Globus pallidus (tissue), 1 donor: Measurements from ENCODE around the gene UPP1.
"Not testable (repeated sequence)": the region's sequence is repeated elsewhere in the genome, so short reads cannot be mapped to it uniquely, and the experiment has no call there.

Experiments used
- DNase-seq: peaks from one replicate; pipeline ENCODE4 v3.0.0-alpha.2; 2015; ENCODE audit warnings: low spot score

UPP1 gene

GRCh38 chr7:48089046-48090003, at the start of gene UPP1:
UPP1 (plus strand) TSS chr7:48089265; CDS start chr7:48094784, 5,519 bp downstream.
- DNase-seq = peak; percentile 75

GRCh38 chr7:48040944-48041652, 48.0 kb upstream of the UPP1 start:
- no peak for DNase-seq

- DNase-seq = no peak
Observed at GRCh38 chr7:48041653-48041970, 47.5 kb upstream of the UPP1 start.

- DNase-seq = no peak
Observed at GRCh38 chr7:48042216-48042615, 46.8 kb upstream of the UPP1 start.

DNA sequence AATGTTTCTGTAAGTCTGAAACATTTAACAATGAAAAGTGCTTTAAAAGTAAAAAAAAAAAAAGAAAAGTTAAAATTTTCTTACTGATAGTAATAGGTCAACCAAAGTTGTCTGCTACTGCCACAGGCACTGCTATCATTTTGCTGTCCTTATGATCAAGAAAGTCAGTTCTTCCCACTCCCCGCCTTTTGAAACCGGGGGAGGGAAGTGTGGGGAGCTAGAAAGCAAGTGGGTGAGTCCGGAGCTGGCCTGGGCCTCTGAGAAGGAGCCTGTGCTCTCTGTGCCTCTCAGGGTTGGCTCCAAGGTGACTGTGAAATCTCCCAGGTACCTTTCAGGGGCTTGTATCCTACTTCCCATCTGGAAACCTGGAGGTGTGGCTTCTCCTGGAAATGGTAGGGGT, 46.4 kb upstream of the UPP1 start:
- no peak for DNase-seq

DNA sequence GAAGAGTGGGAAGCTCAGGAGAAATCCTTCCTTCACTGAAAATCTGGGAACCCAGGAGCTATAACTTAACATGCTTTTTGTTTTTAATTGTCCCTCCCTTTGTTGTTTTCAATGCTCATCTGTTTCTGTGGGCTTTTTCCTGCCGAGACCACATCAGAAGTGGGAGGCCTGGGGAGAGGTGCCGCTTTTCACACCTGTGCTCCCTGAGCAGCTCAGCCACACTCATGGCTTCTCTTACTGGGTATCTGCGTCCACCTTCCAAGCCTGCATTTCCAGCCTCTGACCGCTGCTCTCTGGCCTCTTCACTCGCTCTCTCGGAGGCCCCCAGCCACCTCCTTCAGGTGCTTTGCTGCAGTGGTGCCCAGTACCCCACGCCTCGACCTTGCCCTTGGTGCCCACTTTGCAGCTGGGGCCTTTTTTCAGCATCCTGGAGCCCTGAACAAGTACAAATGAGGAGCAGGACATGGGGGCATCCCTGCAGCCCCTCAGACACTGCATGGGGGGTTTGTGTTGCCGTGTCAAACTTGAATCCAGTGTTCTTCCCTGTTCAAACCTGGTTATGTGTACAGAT, 43.8 kb upstream of the UPP1 start:
- no peak for DNase-seq

- DNase-seq = no peak
Observed at GRCh38 chr7:48046458-48046857, 42.6 kb upstream of the UPP1 start.

DNA sequence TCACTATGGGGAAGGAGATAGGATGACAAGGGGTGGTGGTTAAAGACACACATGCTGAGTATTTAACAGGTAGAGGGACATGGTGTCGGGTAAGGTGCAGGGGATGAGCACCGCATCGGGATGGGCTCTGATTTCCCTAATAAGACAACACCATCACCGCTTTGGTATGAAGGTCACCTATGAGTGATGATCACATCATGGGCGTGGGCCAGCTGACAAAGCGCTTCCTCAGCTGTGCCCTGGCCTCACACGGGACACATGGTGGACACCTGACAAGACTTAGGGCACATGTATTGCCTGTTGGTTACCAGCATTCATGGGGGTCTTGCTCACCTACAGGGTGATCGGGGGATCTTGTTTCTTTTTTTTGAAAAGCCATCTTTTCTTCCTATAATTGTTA, 41.0 kb upstream of the UPP1 start:
- DNase-seq = no peak

- no peak for DNase-seq
Observed at GRCh38 chr7:48049850-48050249, 39.2 kb upstream of the UPP1 start.

DNA sequence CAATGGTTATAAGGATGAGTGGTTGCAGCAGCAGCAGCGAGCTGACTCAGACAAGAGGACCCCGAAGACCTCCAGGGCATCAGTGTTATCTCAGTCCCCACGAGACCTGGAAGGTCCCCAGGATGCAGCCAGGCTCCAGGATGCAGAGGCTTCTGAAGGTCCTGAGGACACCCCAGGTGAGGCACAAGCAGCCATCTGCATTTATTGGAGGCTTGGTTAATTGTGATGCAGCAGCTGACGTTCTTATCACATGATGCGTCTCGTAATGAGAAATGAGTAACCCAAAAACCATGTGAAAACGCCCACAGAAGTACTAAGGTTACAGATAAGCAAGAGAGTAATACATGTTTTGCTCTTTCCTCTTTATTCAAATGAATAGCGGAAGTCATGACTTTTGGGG, 36.3 kb upstream of the UPP1 start:
- DNase-seq = no peak

GRCh38 chr7:48053736-48054135, 35.3 kb upstream of the UPP1 start:
- no peak for DNase-seq

DNA sequence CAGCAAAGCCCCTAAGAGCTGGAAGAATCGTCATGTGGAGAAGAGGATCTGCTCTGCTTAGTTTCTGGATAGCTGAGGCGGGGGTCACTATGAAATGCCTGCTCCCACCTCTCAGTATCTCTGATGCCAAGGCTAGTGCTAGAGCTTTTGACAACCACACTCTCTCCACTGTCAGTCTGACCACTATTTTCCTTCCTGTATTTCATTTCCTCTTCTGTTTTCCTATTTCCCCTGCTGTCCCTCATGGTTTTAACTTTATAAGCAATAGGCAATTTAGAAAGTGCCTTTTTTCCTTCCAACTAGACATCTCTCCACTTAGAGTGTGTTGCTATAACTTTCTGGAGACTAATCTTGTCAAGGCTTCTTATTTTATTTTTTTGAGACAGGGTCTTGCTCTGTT, 30.1 kb upstream of the UPP1 start:
- no peak for DNase-seq

GRCh38 chr7:48059706-48060105, 29.4 kb upstream of the UPP1 start:
- DNase-seq = no peak

GRCh38 chr7:48063985-48064384, 25.1 kb upstream of the UPP1 start:
- no peak for DNase-seq

- DNase-seq = no peak
Observed at GRCh38 chr7:48067475-48067874, 21.6 kb upstream of the UPP1 start.

- DNase-seq = no peak
Observed at GRCh38 chr7:48074204-48074654, 14.8 kb upstream of the UPP1 start.

GRCh38 chr7:48077423-48077822, 11.6 kb upstream of the UPP1 start:
- no peak for DNase-seq

DNA sequence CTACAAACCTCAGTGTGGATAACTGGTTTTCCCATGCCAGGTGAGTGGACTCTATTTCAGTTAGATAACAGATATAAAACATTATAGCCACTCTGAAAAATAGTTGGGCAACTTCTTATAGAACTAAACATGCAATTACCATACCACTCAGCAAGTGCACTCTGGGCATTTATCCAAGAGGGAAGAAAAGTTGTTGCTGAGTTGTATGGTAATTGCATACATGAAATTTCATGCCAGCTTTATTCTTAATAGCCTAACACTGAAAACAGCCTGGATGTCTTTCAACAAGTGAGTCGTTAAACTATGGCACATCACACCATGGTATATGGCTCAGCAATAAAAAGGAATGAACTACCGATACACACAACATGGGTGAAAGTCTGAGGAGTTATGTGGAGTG, 10.6 kb upstream of the UPP1 start:
- DNase-seq = no peak

GRCh38 chr7:48082378-48082777, 6.7 kb upstream of the UPP1 start:
- DNase-seq = not testable (repeated sequence)

DNA sequence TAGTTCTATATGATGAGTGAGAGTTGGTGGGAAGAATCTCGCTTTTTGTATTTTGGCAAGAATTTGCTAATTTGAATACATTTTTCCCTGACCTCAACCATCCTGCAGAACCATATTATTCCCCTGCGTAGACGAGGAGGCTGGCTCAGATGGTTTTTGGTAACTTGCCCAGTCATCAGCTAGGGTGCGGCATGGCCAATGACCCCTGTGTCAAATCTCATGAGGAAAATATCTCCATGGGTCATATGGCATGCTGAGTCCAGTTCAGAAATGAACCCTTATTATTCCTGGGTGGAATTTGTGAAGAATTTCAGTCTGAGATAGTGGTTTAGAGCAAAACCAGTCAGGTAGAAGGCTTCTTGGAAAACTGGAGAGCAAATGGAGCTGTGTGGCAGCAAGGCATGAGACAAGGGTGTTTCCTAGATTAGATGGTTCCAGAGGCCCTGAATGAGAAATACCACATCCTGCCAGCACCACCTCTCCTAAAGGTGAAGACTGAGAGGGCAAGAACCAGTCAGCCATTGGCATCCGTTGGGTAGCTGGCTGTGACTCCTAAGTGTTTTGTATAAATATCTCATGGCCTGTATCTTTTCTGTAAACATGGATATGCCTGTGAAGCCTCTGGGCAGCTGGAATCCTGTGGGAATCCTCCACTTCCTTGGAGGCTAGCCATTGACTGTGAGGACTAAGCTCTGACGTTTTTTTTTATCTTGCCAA, 5.8 kb upstream of the UPP1 start:
- no peak for DNase-seq

DNA sequence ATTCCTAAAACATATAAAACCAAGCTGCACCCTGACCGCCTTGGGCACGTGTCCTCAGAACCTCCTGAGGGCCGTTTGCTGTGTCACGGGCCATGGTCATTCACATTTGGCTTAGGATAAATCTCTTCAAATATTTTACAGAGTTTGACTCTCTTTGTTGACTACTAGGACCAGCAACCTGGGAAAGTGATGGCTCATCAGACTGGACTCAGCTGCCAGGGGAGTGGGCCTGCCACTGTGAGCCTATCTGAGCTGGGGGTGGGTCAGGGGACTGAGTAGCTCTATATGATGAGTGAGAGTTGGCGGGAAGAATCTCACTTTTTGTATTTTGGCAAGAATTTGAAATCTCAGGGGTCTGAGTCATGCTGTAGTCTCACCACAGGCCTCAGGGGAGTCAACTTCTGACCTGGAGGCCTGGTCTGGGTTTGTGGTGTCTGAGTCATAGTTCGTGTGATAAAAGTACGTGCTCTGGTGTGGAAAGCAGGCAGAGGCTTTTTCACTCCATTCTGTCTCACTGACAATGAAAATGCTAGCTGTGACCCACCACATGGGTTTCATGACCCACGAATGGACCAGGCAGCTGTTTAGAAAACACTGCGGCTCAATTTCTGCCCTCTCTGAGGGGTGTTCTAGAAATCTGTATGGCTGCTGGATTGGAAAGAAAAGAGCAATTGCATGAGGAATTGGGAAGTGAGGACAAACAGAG, 4.2 kb upstream of the UPP1 start:
- no peak for DNase-seq

DNA sequence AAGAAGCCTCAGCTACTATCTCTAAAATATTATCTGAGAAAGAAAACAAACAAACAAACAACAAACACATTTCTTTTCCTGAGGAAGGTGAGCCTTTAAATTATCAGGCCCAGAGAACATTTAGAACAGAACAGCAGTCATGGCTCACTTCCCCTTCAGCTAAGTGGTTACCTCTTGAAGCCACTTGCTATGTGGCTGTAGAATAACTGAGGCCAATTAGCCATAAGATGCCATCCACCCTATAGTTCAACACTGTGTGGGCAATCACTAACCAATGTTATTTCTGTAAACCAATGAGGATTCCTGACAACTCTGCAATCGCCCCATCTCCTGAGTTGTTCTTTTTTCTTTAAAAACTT, 3.7 kb upstream of the UPP1 start:
- no peak for DNase-seq
